ENCODE data around the gene MICU2.

- TF ChIP-seq CTCF (IDR thresholded peaks at IDR 0.05) (no peak), POLR2AphosphoS5 (IDR thresholded peaks at IDR 0.05) (no peak)
Observed at GRCh38 chr13:21486322-21486721, 117.6 kb downstream of the MICU2 start.

Data from prostate gland (tissue), 2 donors.